OCI-LY1 (cell line): ENCODE results near the gene RGS11.

Experiments
- CTCF ChIP-seq: fragments of 200-600 bp; sonication (generic), shearing (Covaris generic); IDR thresholded peaks from 2 replicates; pipeline ENCODE4 v1.5.1; 2017; ENCODE audit warnings: mild to moderate bottlenecking, antibody characterized with exemption, low read length, moderate library complexity, mixed read lengths
- EZH2 ChIP-seq: fragments of 200-600 bp; sonication (generic), shearing (Covaris generic); IDR thresholded peaks from 2 replicates; pipeline ENCODE4 v1.8.0; 2017; ENCODE audit warnings: borderline replicate concordance, mixed run types, mild to moderate bottlenecking, antibody characterized with exemption, low read length, moderate library complexity, mixed read lengths

GRCh38 chr16:296276-296675, 20.5 kb upstream of the RGS11 start:
- TF ChIP-seq EZH2: no peak
- no peak for TF ChIP-seq CTCF
